Measurements from ENCODE around the gene APIP. TPM values are rescaled to one million over a fixed set of nuclear protein-coding genes. Genes with fewer than 3 reads are reported as not detected.

The APIP gene
- total and polyA plus RNA-seq, 2 of the 8 experiments (the other 6 are each of a cell fraction or from before 2014, with no cell fraction given), result 10.4 to 25.7 TPM

DNA sequence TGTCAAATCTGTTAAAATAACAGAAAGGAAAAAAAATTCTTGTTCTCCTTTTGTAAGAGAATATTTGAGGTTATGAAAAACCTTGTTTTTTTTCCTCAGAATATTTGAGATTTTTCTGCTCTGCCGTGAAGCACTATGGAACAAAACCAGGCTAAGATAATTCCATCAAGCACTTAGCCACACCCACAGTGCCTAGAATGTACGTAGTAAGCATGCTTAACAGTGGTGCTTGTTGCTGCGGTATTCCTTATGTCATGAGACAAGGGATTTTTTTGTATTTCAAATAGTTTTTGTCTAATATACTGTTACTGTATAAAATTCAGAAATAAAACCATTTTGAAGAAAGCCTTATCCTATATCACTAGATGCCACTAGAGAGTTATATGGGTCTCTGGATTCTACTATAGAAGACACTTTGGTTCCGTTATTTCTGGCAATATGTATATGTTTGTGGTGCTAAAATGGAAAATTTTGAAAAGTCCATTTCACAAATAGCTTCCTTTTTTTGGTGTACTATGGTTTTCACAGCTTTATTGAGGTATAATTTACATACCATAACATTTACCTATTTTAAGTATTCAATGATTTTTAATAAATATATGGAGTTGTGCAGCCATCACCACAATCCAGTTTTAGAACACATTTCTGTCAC lies 24.0 kb upstream of the APIP start:
- H2BK12ac ChIP-seq (ENCODE audit: low read depth, low read length), result no peak overlapping the region
- no peak overlapping the region for H4K91ac ChIP-seq (replicated peaks; ENCODE audit: insufficient read length, low read length)
- H2BK120ac ChIP-seq (replicated peaks; ENCODE audit: low read depth, low read length), result no peak overlapping the region
- no peak overlapping the region for H2BK15ac ChIP-seq (ENCODE audit: low read length)
- H3K79me2 ChIP-seq (ENCODE audit: control insufficient read depth in 1 of 2, insufficient read depth in 2 of 2, low read length in 2 of 2), result peaks cover 0 to 22% of the 10 kb centered on the region in 2 experiments; a peak in 2 of 4 replicates
- no peak overlapping the region for H3K14ac ChIP-seq (ENCODE audit: insufficient read length)
- POLR2A ChIA-PET (ENCODE audit: partially characterized antibody), result no interaction called here
- no peak overlapping the region for H3K27ac ChIP-seq (ENCODE audit: low read depth, low read length)
- H3K18ac ChIP-seq (ENCODE audit: extremely low read depth, low read length), result no peak overlapping the region
- H4K20me1 ChIP-seq (replicated peaks in 1 of 2; ENCODE audit: control insufficient read depth in 1 of 2, insufficient read depth in 2 of 2, low read length in 2 of 2), result peaks cover 0 to 3% of the 10 kb centered on the region in 2 experiments
- 96% methylated on average over 4 of the region's 4 CpGs; no CpG with 5 or more reads in 1 of the 2 experiments for WGBS, 2 experiments (ENCODE audit: extremely low coverage in 1 of 2, insufficient coverage in 1 of 2, insufficient read length in 1 of 2, insufficient replicate concordance in 2 of 2, low coverage in 1 of 2, low lambda C conversion rate in 2 of 2, missing lambda C conversion rate in 1 of 2)
- H4K5ac ChIP-seq (ENCODE audit: insufficient read length, low read depth, low read length), result no peak overlapping the region
- no peak overlapping the region for H3K9ac ChIP-seq (replicated peaks in 1 of 4; ENCODE audit: extremely low read depth in 1 of 4, low read depth in 3 of 4, low read length in 3 of 4)
- no peaks in the 10 kb centered on the region for H3K27me3 ChIP-seq (replicated peaks in 1 of 4; ENCODE audit: control insufficient read depth in 3 of 4, extremely low read depth in 1 of 4, insufficient read depth in 3 of 4, low read length in 3 of 4)
- no peak overlapping the region for H2AK5ac ChIP-seq (ENCODE audit: low read depth, low read length)
- H2BK20ac ChIP-seq (ENCODE audit: low read length), result no peak overlapping the region
- H3K23me2 ChIP-seq (ENCODE audit: low read depth, low read length), result no peaks in the 10 kb centered on the region
- no peak overlapping the region for H3K56ac ChIP-seq (replicated peaks; ENCODE audit: insufficient read length, low read depth, low read length)
- no peaks in the 10 kb centered on the region for H3K9me3 ChIP-seq (ENCODE audit: insufficient read depth in 2 of 2, low read depth in 1 of 2, low read length in 1 of 2)
- CTCF ChIA-PET (ENCODE audit: partially characterized antibody), result interaction anchor here (1.0 kb wide), 1 partner anchor 14 kb away, joined by 4 read pairs; no protein-coding TSS in a partner anchor
- H2AFZ ChIP-seq (ENCODE audit: low read length), result no peak overlapping the region
- H3K23ac ChIP-seq (ENCODE audit: insufficient read length), result no peak overlapping the region
- H3K4me3 ChIP-seq (ENCODE audit: extremely low read depth in 1 of 4, insufficient read depth in 2 of 4, low read depth in 3 of 4, low read length in 4 of 4), result no peak overlapping the region
- H3K4me2 ChIP-seq (ENCODE audit: insufficient read depth in 1 of 2, low read depth in 2 of 2, low read length in 2 of 2), result no peak overlapping the region
- no peak overlapping the region for H3K4ac ChIP-seq (replicated peaks; ENCODE audit: insufficient read length, low read depth, low read length)
- H4K8ac ChIP-seq (ENCODE audit: extremely low read depth, insufficient read depth, low read length), result no peak overlapping the region
- DNase-seq (ENCODE audit: low read depth in 1 of 2, low spot score in 2 of 2), result no peak
- no peaks in the 10 kb centered on the region for H3K4me1 ChIP-seq (replicated peaks in 1 of 4; ENCODE audit: control insufficient read depth in 3 of 4, insufficient read depth in 4 of 4, low read length in 3 of 4)
- H3K36me3 ChIP-seq (ENCODE audit: control insufficient read depth in 2 of 4, insufficient read depth in 4 of 4, low read length in 3 of 4), result no peaks in the 10 kb centered on the region; a peak in 1 of 8 replicates
- no peak for FAIRE-seq
- no peak overlapping the region for H2BK5ac ChIP-seq (ENCODE audit: low read depth, low read length)
- H3K79me1 ChIP-seq (ENCODE audit: low read depth, low read length), result no peaks in the 10 kb centered on the region; the same call in 1 of the 2 replicates
- TF ChIP-seq TCF12 (IDR thresholded peaks at IDR 0.05; ENCODE audit: low read depth, low read length), result no peak
- no peak for TF ChIP-seq TAF1 (IDR thresholded peaks at IDR 0.05; ENCODE audit: low read depth, low read length)
- no peak for TF ChIP-seq RXRA (IDR thresholded peaks at IDR 0.05; ENCODE audit: insufficient read depth, low read depth, low read length)
- no peak for TF ChIP-seq GABPA (IDR thresholded peaks at IDR 0.05; ENCODE audit: borderline replicate concordance, insufficient read depth, low read length)
- no peak for TF ChIP-seq SP1 (IDR thresholded peaks at IDR 0.05; ENCODE audit: low read depth, low read length)
- TF ChIP-seq SAP30 (IDR thresholded peaks at IDR 0.05; ENCODE audit: insufficient read depth, insufficient replicate concordance, low read length), result no peak
- no peak for TF ChIP-seq BCL11A (IDR thresholded peaks at IDR 0.05; ENCODE audit: low read depth in 2 of 2, low read length in 2 of 2)
- no peak for TF ChIP-seq EP300 (IDR thresholded peaks at IDR 0.05; ENCODE audit: borderline replicate concordance in 1 of 2, low read depth in 2 of 2, low read length in 2 of 2)
- no peak for TF ChIP-seq CTBP2 (IDR thresholded peaks at IDR 0.05; ENCODE audit: borderline replicate concordance, insufficient read depth, insufficient read length, low read length)
- TF ChIP-seq YY1 (IDR thresholded peaks at IDR 0.05; ENCODE audit: low read depth, low read length), result no peak
- no peak for TF ChIP-seq MAFK (IDR thresholded peaks at IDR 0.05; ENCODE audit: low read depth, low read length)
- no peak for TF ChIP-seq NRF1 (IDR thresholded peaks at IDR 0.05; ENCODE audit: low read depth, low read length)
- TF ChIP-seq KDM4A (IDR thresholded peaks at IDR 0.05; ENCODE audit: low read depth, low read length, severe bottlenecking), result no peak
